H1 (cell line): ENCODE results near the gene TRIM44. TPM values are rescaled to one million over a fixed set of nuclear protein-coding genes. Genes with fewer than 3 reads are reported as not detected.

Experiments used
- CTCF ChIA-PET: fragments of 300-600 bp; sonication (Branson Sonifier 250); formaldehyde crosslinking; loops from one replicate; lab custom pipeline; 2021; ENCODE audit not compliant: partially characterized antibody; lab: Charles Lee
- POLR2A ChIA-PET: fragments of 300-600 bp; sonication (Branson Sonifier 250); formaldehyde crosslinking; loops from one replicate; lab custom pipeline; 2021; ENCODE audit warnings: inconsistent platforms; ENCODE audit not compliant: partially characterized antibody; lab: Charles Lee
- DNase-seq, 2 experiments: peaks; one replicate each; pipeline versions ENCODE4 v3.0.0 to v3.0.0-alpha.2; 2010 to 2022; ENCODE audit warnings: low spot score in 2 of 2, low read depth in 1 of 2, mixed read lengths in 1 of 2
- FAIRE-seq: peaks from 2 replicates; lab custom pipeline; 2011; peaks lifted over from hg19 to GRCh38; lab: Jason Lieb, UNC
- H2AFZ ChIP-seq: 2 replicates; pipeline ENCODE4 v1.8.1; 2012; ENCODE audit warnings: low read length, inconsistent platforms
- H2AK5ac ChIP-seq: 2 replicates; pipeline ENCODE4 v1.6.1; 2013; ENCODE audit warnings: low read depth, low read length
- H2BK120ac ChIP-seq: replicated peaks from 2 replicates; pipeline ENCODE3; 2013; ENCODE audit warnings: low read depth, low read length, inconsistent platforms
- H2BK12ac ChIP-seq: 2 replicates; pipeline ENCODE4 v1.6.1; 2013; ENCODE audit warnings: low read depth, low read length
- H2BK15ac ChIP-seq: 2 replicates; pipeline ENCODE4 v1.6.1; 2013; ENCODE audit warnings: low read length
- H2BK20ac ChIP-seq: 2 replicates; pipeline ENCODE4 v1.6.1; 2013; ENCODE audit warnings: low read length
- H2BK5ac ChIP-seq: 2 replicates; pipeline ENCODE4 v1.6.1; 2013; ENCODE audit warnings: low read depth, low read length
- H3K14ac ChIP-seq: 2 replicates; pipeline ENCODE4 v1.6.1; 2013; ENCODE audit warnings: inconsistent platforms; ENCODE audit not compliant: insufficient read length
- H3K18ac ChIP-seq: 2 replicates; pipeline ENCODE4 v1.6.1; 2013; ENCODE audit warnings: low read length; ENCODE audit errors: extremely low read depth
- H3K23ac ChIP-seq: 2 replicates; pipeline ENCODE4 v1.6.1; 2013; ENCODE audit warnings: inconsistent platforms; ENCODE audit not compliant: insufficient read length
- H3K23me2 ChIP-seq: 2 replicates; pipeline ENCODE4 v1.6.1; 2013; ENCODE audit warnings: low read depth, low read length
- H3K27ac ChIP-seq: 2 replicates; pipeline ENCODE4 v1.6.1; 2011; ENCODE audit warnings: low read depth, low read length, inconsistent platforms
- H3K27me3 ChIP-seq, 4 experiments: replicated peaks in 1 of 4; 1 replicate in 1 of 4; 2 replicates in 3 of 4; pipeline versions ENCODE4 v1.6.1 to v1.8.1; 2011 to 2013; ENCODE audit warnings: low read length in 3 of 4, mild to moderate bottlenecking in 3 of 4, inconsistent platforms in 2 of 4, mixed read lengths in 2 of 4, moderate library complexity in 1 of 4; ENCODE audit not compliant: control insufficient read depth in 3 of 4, insufficient read depth in 3 of 4; ENCODE audit errors: extremely low read depth in 1 of 4
- H3K36me3 ChIP-seq, 4 experiments: 2 replicates each; pipeline versions ENCODE4 v1.6.1 to v1.8.1; 2011 to 2013; ENCODE audit warnings: mild to moderate bottlenecking in 4 of 4, low read length in 3 of 4, moderate library complexity in 2 of 4, control low read depth in 1 of 4, inconsistent platforms in 1 of 4; ENCODE audit not compliant: insufficient read depth in 4 of 4, control insufficient read depth in 2 of 4
- H3K4ac ChIP-seq: replicated peaks from 2 replicates; pipeline ENCODE3; 2013; ENCODE audit warnings: low read length, low read depth, mixed read lengths, inconsistent platforms; ENCODE audit not compliant: insufficient read length
- H3K4me1 ChIP-seq, 4 experiments: replicated peaks in 1 of 4; 1 replicate in 1 of 4; 2 replicates in 3 of 4; pipeline versions ENCODE4 v1.6.1 to v1.8.1; 2011 to 2013; ENCODE audit warnings: low read length in 3 of 4, inconsistent platforms in 2 of 4, mixed read lengths in 1 of 4; ENCODE audit not compliant: insufficient read depth in 4 of 4, control insufficient read depth in 3 of 4
- H3K4me2 ChIP-seq, 2 experiments: 2 replicates each; pipeline versions ENCODE4 v1.6.1 to v1.8.1; 2011 to 2013; ENCODE audit warnings: low read depth in 2 of 2, low read length in 2 of 2, control low read depth in 1 of 2, inconsistent platforms in 1 of 2, mild to moderate bottlenecking in 1 of 2; ENCODE audit not compliant: insufficient read depth in 1 of 2
- H3K4me3 ChIP-seq, 4 experiments: fragments of 200-600, 300-600 bp in 1 of 4; sonication (generic), shearing (Covaris generic), sonication (Bioruptor Twin) in 1 of 4; 2 replicates each; pipeline versions ENCODE4 v1.5.1 to v1.8.1; 2011 to 2016; ENCODE audit warnings: low read length in 4 of 4, low read depth in 3 of 4, control low read depth in 2 of 4, inconsistent platforms in 2 of 4, mild to moderate bottlenecking in 2 of 4, mixed read lengths in 1 of 4, moderate library complexity in 1 of 4; ENCODE audit not compliant: insufficient read depth in 2 of 4; ENCODE audit errors: extremely low read depth in 1 of 4
- H3K56ac ChIP-seq: replicated peaks from 2 replicates; pipeline ENCODE3; 2013; ENCODE audit warnings: low read depth, mild to moderate bottlenecking, mixed read lengths, low read length, inconsistent platforms; ENCODE audit not compliant: insufficient read length
- H3K79me1 ChIP-seq: 2 replicates; pipeline ENCODE4 v1.6.1; 2013; ENCODE audit warnings: low read depth, low read length, control low read depth
- H3K79me2 ChIP-seq, 2 experiments: 2 replicates each; pipeline versions ENCODE4 v1.6.1 to v1.8.1; 2012 to 2013; ENCODE audit warnings: low read length in 2 of 2, mild to moderate bottlenecking in 2 of 2, inconsistent platforms in 1 of 2; ENCODE audit not compliant: insufficient read depth in 2 of 2, control insufficient read depth in 1 of 2
- H3K9ac ChIP-seq, 4 experiments: replicated peaks in 1 of 4; 1 replicate in 1 of 4; 2 replicates in 3 of 4; pipeline versions ENCODE4 v1.6.1 to v1.8.1; 2011 to 2013; ENCODE audit warnings: low read depth in 3 of 4, low read length in 3 of 4, control low read depth in 2 of 4, mild to moderate bottlenecking in 2 of 4, moderate library complexity in 2 of 4, inconsistent platforms in 1 of 4; ENCODE audit errors: extremely low read depth in 1 of 4
- H3K9me3 ChIP-seq, 2 experiments: 2 replicates each; pipeline versions ENCODE4 v1.6.1 to v1.8.1; 2012 to 2013; ENCODE audit warnings: mild to moderate bottlenecking in 2 of 2, moderate library complexity in 2 of 2, control low read depth in 1 of 2, inconsistent platforms in 1 of 2, low read depth in 1 of 2, low read length in 1 of 2, mixed read lengths in 1 of 2; ENCODE audit not compliant: insufficient read depth in 2 of 2
- H4K20me1 ChIP-seq, 2 experiments: replicated peaks in 1 of 2; 2 replicates each; pipeline versions ENCODE3 to v1.8.1; 2011 to 2013; ENCODE audit warnings: inconsistent platforms in 2 of 2, low read length in 2 of 2, mild to moderate bottlenecking in 1 of 2; ENCODE audit not compliant: insufficient read depth in 2 of 2, control insufficient read depth in 1 of 2
- H4K5ac ChIP-seq: 2 replicates; pipeline ENCODE4 v1.6.1; 2013; ENCODE audit warnings: low read length, low read depth, mixed read lengths, inconsistent platforms; ENCODE audit not compliant: insufficient read length
- H4K8ac ChIP-seq: 2 replicates; pipeline ENCODE4 v1.8.0; 2013; ENCODE audit warnings: mild to moderate bottlenecking, moderate library complexity, low read length, inconsistent platforms; ENCODE audit not compliant: insufficient read depth; ENCODE audit errors: extremely low read depth
- H4K91ac ChIP-seq: replicated peaks from 2 replicates; pipeline ENCODE3; 2013; ENCODE audit warnings: low read length, mixed read lengths, inconsistent platforms; ENCODE audit not compliant: insufficient read length
- ASH2L ChIP-seq: fragments of 200-600, 300-600 bp; sonication (generic); IDR thresholded peaks from one replicate; pipeline ENCODE4 v1.7.1; 2017; ENCODE audit warnings: low read length
- NANOG ChIP-seq: IDR thresholded peaks from 2 replicates; pipeline ENCODE4 v1.6.1; 2011; ENCODE audit warnings: low read length, low read depth, mild to moderate bottlenecking, inconsistent platforms; ENCODE audit not compliant: insufficient read depth, poor library complexity, severe bottlenecking
- PHF8 ChIP-seq: fragments of 200-600 bp; sonication (generic); conservative IDR thresholded peaks from 2 replicates; pipeline ENCODE4 v1.7.1; 2012; ENCODE audit warnings: low read depth, mild to moderate bottlenecking, inconsistent platforms, low read length, moderate library complexity
- RXRA ChIP-seq: IDR thresholded peaks from 2 replicates; pipeline ENCODE4 v1.6.1; 2011; ENCODE audit warnings: low read depth, mild to moderate bottlenecking, low read length, moderate library complexity; ENCODE audit not compliant: insufficient read depth
- SAP30 ChIP-seq: fragments of 300-600 bp; sonication (generic); IDR thresholded peaks from 2 replicates; pipeline ENCODE4 v1.7.1; 2012; ENCODE audit warnings: low read length, moderate library complexity, mild to moderate bottlenecking, inconsistent platforms; ENCODE audit not compliant: insufficient read depth, insufficient replicate concordance
- SIX5 ChIP-seq: IDR thresholded peaks from 2 replicates; pipeline ENCODE4 v1.6.1; 2011; ENCODE audit warnings: mild to moderate bottlenecking, low read depth, low read length
- SP4 ChIP-seq: IDR thresholded peaks from 2 replicates; pipeline ENCODE4 v1.6.1; 2012; ENCODE audit warnings: low read length, inconsistent platforms
- TCF12 ChIP-seq: IDR thresholded peaks from 2 replicates; pipeline ENCODE4 v1.6.1; 2011; ENCODE audit warnings: low read depth, mild to moderate bottlenecking, low read length
- ZNF274 ChIP-seq: IDR thresholded peaks from 2 replicates; pipeline ENCODE4 v1.7.0; 2012; ENCODE audit warnings: low read length, borderline replicate concordance; ENCODE audit errors: extremely low read depth
- WGBS, 2 experiments: shearing (Covaris generic) in 1 of 2; methylation state at CpG; one replicate each; pipeline versions ENCODE4 v1.1.6 to v1.1.7; 2013 to 2015; ENCODE audit warnings: low lambda C conversion rate in 2 of 2, mixed read lengths in 2 of 2, inconsistent platforms in 1 of 2, low coverage in 1 of 2, missing lambda C conversion rate in 1 of 2; ENCODE audit not compliant: insufficient replicate concordance in 2 of 2, insufficient coverage in 1 of 2, insufficient read length in 1 of 2; ENCODE audit errors: extremely low coverage in 1 of 2, missing lambda C conversion rate in 1 of 2; 5-methylcytosine and 5-hydroxymethylcytosine counted together
- polyA plus RNA-seq, 7 experiments: library from polyadenylated mRNA; depleted of rRNA in 3 of 7; stranded (reverse) in 5 of 7; unstranded in 2 of 7; fragments of >200 nt in 5 of 7; fragments of 200-250 nt in 2 of 7; gene quantifications; 1 replicate in 5 of 7; 2 replicates in 1 of 7; 4 replicates in 1 of 7; pipeline versions ENCODE4 v1.2.1 to v1.2.3, GENCODE V29; 2011 to 2013; ENCODE audit warnings: missing spikeins in 2 of 7, mixed read lengths in 2 of 7
- total RNA-seq: library from RNA; stranded (reverse); fragmentation: NEBNext Ultra II Directional; extraction: Animal tissue kit (Norgen Biotek cat#: 25700); gene quantifications from 2 replicates; pipeline ENCODE4 v1.2.1, GENCODE V29; 2021

Gene TRIM44
- total and polyA plus RNA-seq, 2 of the 8 experiments (the other 6 are each of a cell fraction or from before 2014, with no cell fraction given), result 13.9 to 34.4 TPM

DNA sequence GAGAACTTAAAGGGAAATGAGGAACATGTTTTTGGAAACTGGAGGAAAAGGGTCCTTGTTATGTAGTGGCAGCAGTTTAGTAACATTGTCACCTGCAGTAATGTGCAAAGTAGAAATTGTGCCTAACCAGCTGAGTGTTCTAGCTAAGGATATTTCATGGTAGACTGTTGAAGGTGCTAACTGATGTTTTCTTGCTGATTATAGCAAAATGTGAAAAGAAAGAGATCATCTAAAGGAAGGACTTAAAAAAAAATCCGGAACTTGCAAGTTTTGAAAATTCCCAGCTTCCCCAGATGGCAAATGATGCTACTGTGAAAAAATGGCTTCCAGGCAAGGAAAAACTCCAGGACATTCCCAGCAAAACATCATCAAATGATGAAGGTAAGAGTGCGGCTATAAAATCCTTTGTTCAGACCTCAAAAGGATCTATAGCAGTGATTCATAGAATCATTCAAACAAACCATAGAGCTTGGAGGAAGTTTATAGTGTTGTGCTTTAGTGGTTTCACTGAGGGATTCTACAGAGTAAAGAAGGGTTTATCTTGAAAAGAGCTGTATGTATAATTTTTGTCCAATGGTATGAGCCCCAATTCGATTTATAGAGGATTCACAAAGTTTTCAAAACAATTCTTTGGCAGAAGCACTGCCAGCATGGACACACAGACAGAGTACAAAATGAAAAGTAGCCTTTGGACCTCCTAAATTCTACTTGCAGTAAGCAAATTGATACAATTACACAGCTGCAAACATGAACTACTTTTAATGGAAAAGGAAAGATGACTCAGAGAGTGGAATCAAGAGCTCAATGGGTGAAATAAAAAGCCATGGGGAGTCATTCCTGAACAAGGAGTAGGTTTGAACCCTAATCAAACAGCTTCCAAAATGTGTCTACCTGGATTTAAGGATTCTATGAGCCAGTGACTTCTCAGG, 4.3 kb upstream of the TRIM44 start:
- Histone ChIP-seq H3K79me1 (no peaks in the 10 kb centered on the region), H2BK12ac (no peak overlapping the region)
- POLR2A ChIA-PET, result interaction anchor here (0.9 kb wide), 1 partner anchor 18 kb away, joined by 3 read pairs; no protein-coding TSS in a partner anchor
- no peak for DNase-seq
- TF ChIP-seq RXRA, result no peak
- TF ChIP-seq SP4, result no peak
- no peak for TF ChIP-seq SAP30
- no peak for TF ChIP-seq SIX5
- no peak for TF ChIP-seq PHF8
- TF ChIP-seq TCF12, result no peak
- TF ChIP-seq ZNF274, result no peak
- no peak for TF ChIP-seq NANOG
- no peak for TF ChIP-seq ASH2L
- TF ChIP-seq, all 59 proteins: peak for 0
- no peak overlapping the region for H2BK15ac ChIP-seq
- no peak overlapping the region for H2BK20ac ChIP-seq
- H3K9me3 ChIP-seq, result peaks cover under 1 to 3% of the 10 kb centered on the region in 2 experiments; a peak in 1 of 4 replicates
- no peak overlapping the region for H3K4me3 ChIP-seq
- H4K5ac ChIP-seq, result no peak overlapping the region
- no peak overlapping the region for H3K56ac ChIP-seq
- no peak overlapping the region for H4K8ac ChIP-seq
- no peak overlapping the region for H2AFZ ChIP-seq
- H3K4me1 ChIP-seq, result peaks cover 0 to 16% (median 5%) of the 10 kb centered on the region in 4 experiments; a peak in 4 of 7 replicates
- H4K20me1 ChIP-seq, result no peaks in the 10 kb centered on the region
- H2BK5ac ChIP-seq, result no peak overlapping the region
- H3K23ac ChIP-seq, result no peak overlapping the region
- WGBS, 2 experiments, result 85% methylated on average over 3 of the region's 3 CpGs; no CpG with 5 or more reads in 1 of the 2 experiments
- no peak overlapping the region for H3K4ac ChIP-seq
- H3K27ac ChIP-seq, result no peak overlapping the region
- H4K91ac ChIP-seq, result no peak overlapping the region
- peaks cover 11% of the 10 kb centered on the region; the same call in 1 of the 2 replicates for H3K23me2 ChIP-seq
- no peak overlapping the region for H2AK5ac ChIP-seq
- no peaks in the 10 kb centered on the region for H3K36me3 ChIP-seq
- no peak overlapping the region for H2BK120ac ChIP-seq
- H3K79me2 ChIP-seq, result no peaks in the 10 kb centered on the region
- CTCF ChIA-PET, result interaction anchor here (0.7 to 1.6 kb wide), 4 partner anchors 137 to 608 kb away, joined by 3 to 6 read pairs (median 4); no protein-coding TSS in a partner anchor
- H3K9ac ChIP-seq, result no peak overlapping the region
- no peak overlapping the region for H3K18ac ChIP-seq
- no peak overlapping the region for H3K4me2 ChIP-seq
- peaks cover 0 to 31% (median 17%) of the 10 kb centered on the region in 4 experiments; a peak in 6 of 7 replicates for H3K27me3 ChIP-seq
- no peak for FAIRE-seq
- H3K14ac ChIP-seq, result no peak overlapping the region
